H1 (cell line): Measurements from ENCODE around the gene SELENOO. TPM values are rescaled to one million over a fixed set of nuclear protein-coding genes. Genes with fewer than 3 reads are reported as not detected.

ENCODE experiments used
- CTCF ChIA-PET: fragments of 300-600 bp; sonication (Branson Sonifier 250); formaldehyde crosslinking; loops from one replicate; lab custom pipeline; 2021; ENCODE audit not compliant: partially characterized antibody; lab: Charles Lee
- POLR2A ChIA-PET: fragments of 300-600 bp; sonication (Branson Sonifier 250); formaldehyde crosslinking; loops from one replicate; lab custom pipeline; 2021; ENCODE audit warnings: inconsistent platforms; ENCODE audit not compliant: partially characterized antibody; lab: Charles Lee
- DNase-seq, 2 experiments: peaks; one replicate each; pipeline versions ENCODE4 v3.0.0 to v3.0.0-alpha.2; 2010 to 2022; ENCODE audit warnings: low spot score in 2 of 2, low read depth in 1 of 2, mixed read lengths in 1 of 2
- FAIRE-seq: peaks from 2 replicates; lab custom pipeline; 2011; peaks lifted over from hg19 to GRCh38; lab: Jason Lieb, UNC
- H2AFZ ChIP-seq: 2 replicates; pipeline ENCODE4 v1.8.1; 2012; ENCODE audit warnings: low read length, inconsistent platforms
- H2AK5ac ChIP-seq: 2 replicates; pipeline ENCODE4 v1.6.1; 2013; ENCODE audit warnings: low read depth, low read length
- H2BK120ac ChIP-seq: replicated peaks from 2 replicates; pipeline ENCODE3; 2013; ENCODE audit warnings: low read depth, low read length, inconsistent platforms
- H2BK12ac ChIP-seq: 2 replicates; pipeline ENCODE4 v1.6.1; 2013; ENCODE audit warnings: low read depth, low read length
- H2BK15ac ChIP-seq: 2 replicates; pipeline ENCODE4 v1.6.1; 2013; ENCODE audit warnings: low read length
- H2BK20ac ChIP-seq: 2 replicates; pipeline ENCODE4 v1.6.1; 2013; ENCODE audit warnings: low read length
- H2BK5ac ChIP-seq: 2 replicates; pipeline ENCODE4 v1.6.1; 2013; ENCODE audit warnings: low read depth, low read length
- H3K14ac ChIP-seq: 2 replicates; pipeline ENCODE4 v1.6.1; 2013; ENCODE audit warnings: inconsistent platforms; ENCODE audit not compliant: insufficient read length
- H3K18ac ChIP-seq: 2 replicates; pipeline ENCODE4 v1.6.1; 2013; ENCODE audit warnings: low read length; ENCODE audit errors: extremely low read depth
- H3K23ac ChIP-seq: 2 replicates; pipeline ENCODE4 v1.6.1; 2013; ENCODE audit warnings: inconsistent platforms; ENCODE audit not compliant: insufficient read length
- H3K23me2 ChIP-seq: 2 replicates; pipeline ENCODE4 v1.6.1; 2013; ENCODE audit warnings: low read depth, low read length
- H3K27ac ChIP-seq: 2 replicates; pipeline ENCODE4 v1.6.1; 2011; ENCODE audit warnings: low read depth, low read length, inconsistent platforms
- H3K27me3 ChIP-seq, 4 experiments: replicated peaks in 1 of 4; 1 replicate in 1 of 4; 2 replicates in 3 of 4; pipeline versions ENCODE4 v1.6.1 to v1.8.1; 2011 to 2013; ENCODE audit warnings: low read length in 3 of 4, mild to moderate bottlenecking in 3 of 4, inconsistent platforms in 2 of 4, mixed read lengths in 2 of 4, moderate library complexity in 1 of 4; ENCODE audit not compliant: control insufficient read depth in 3 of 4, insufficient read depth in 3 of 4; ENCODE audit errors: extremely low read depth in 1 of 4
- H3K36me3 ChIP-seq, 4 experiments: 2 replicates each; pipeline versions ENCODE4 v1.6.1 to v1.8.1; 2011 to 2013; ENCODE audit warnings: mild to moderate bottlenecking in 4 of 4, low read length in 3 of 4, moderate library complexity in 2 of 4, control low read depth in 1 of 4, inconsistent platforms in 1 of 4; ENCODE audit not compliant: insufficient read depth in 4 of 4, control insufficient read depth in 2 of 4
- H3K4ac ChIP-seq: replicated peaks from 2 replicates; pipeline ENCODE3; 2013; ENCODE audit warnings: low read length, low read depth, mixed read lengths, inconsistent platforms; ENCODE audit not compliant: insufficient read length
- H3K4me1 ChIP-seq, 4 experiments: replicated peaks in 1 of 4; 1 replicate in 1 of 4; 2 replicates in 3 of 4; pipeline versions ENCODE4 v1.6.1 to v1.8.1; 2011 to 2013; ENCODE audit warnings: low read length in 3 of 4, inconsistent platforms in 2 of 4, mixed read lengths in 1 of 4; ENCODE audit not compliant: insufficient read depth in 4 of 4, control insufficient read depth in 3 of 4
- H3K4me2 ChIP-seq, 2 experiments: 2 replicates each; pipeline versions ENCODE4 v1.6.1 to v1.8.1; 2011 to 2013; ENCODE audit warnings: low read depth in 2 of 2, low read length in 2 of 2, control low read depth in 1 of 2, inconsistent platforms in 1 of 2, mild to moderate bottlenecking in 1 of 2; ENCODE audit not compliant: insufficient read depth in 1 of 2
- H3K4me3 ChIP-seq, 4 experiments: fragments of 200-600, 300-600 bp in 1 of 4; sonication (generic), shearing (Covaris generic), sonication (Bioruptor Twin) in 1 of 4; 2 replicates each; pipeline versions ENCODE4 v1.5.1 to v1.8.1; 2011 to 2016; ENCODE audit warnings: low read length in 4 of 4, low read depth in 3 of 4, control low read depth in 2 of 4, inconsistent platforms in 2 of 4, mild to moderate bottlenecking in 2 of 4, mixed read lengths in 1 of 4, moderate library complexity in 1 of 4; ENCODE audit not compliant: insufficient read depth in 2 of 4; ENCODE audit errors: extremely low read depth in 1 of 4
- H3K56ac ChIP-seq: replicated peaks from 2 replicates; pipeline ENCODE3; 2013; ENCODE audit warnings: low read depth, mild to moderate bottlenecking, mixed read lengths, low read length, inconsistent platforms; ENCODE audit not compliant: insufficient read length
- H3K79me1 ChIP-seq: 2 replicates; pipeline ENCODE4 v1.6.1; 2013; ENCODE audit warnings: low read depth, low read length, control low read depth
- H3K79me2 ChIP-seq, 2 experiments: 2 replicates each; pipeline versions ENCODE4 v1.6.1 to v1.8.1; 2012 to 2013; ENCODE audit warnings: low read length in 2 of 2, mild to moderate bottlenecking in 2 of 2, inconsistent platforms in 1 of 2; ENCODE audit not compliant: insufficient read depth in 2 of 2, control insufficient read depth in 1 of 2
- H3K9ac ChIP-seq, 4 experiments: replicated peaks in 1 of 4; 1 replicate in 1 of 4; 2 replicates in 3 of 4; pipeline versions ENCODE4 v1.6.1 to v1.8.1; 2011 to 2013; ENCODE audit warnings: low read depth in 3 of 4, low read length in 3 of 4, control low read depth in 2 of 4, mild to moderate bottlenecking in 2 of 4, moderate library complexity in 2 of 4, inconsistent platforms in 1 of 4; ENCODE audit errors: extremely low read depth in 1 of 4
- H3K9me3 ChIP-seq, 2 experiments: 2 replicates each; pipeline versions ENCODE4 v1.6.1 to v1.8.1; 2012 to 2013; ENCODE audit warnings: mild to moderate bottlenecking in 2 of 2, moderate library complexity in 2 of 2, control low read depth in 1 of 2, inconsistent platforms in 1 of 2, low read depth in 1 of 2, low read length in 1 of 2, mixed read lengths in 1 of 2; ENCODE audit not compliant: insufficient read depth in 2 of 2
- H4K20me1 ChIP-seq, 2 experiments: replicated peaks in 1 of 2; 2 replicates each; pipeline versions ENCODE3 to v1.8.1; 2011 to 2013; ENCODE audit warnings: inconsistent platforms in 2 of 2, low read length in 2 of 2, mild to moderate bottlenecking in 1 of 2; ENCODE audit not compliant: insufficient read depth in 2 of 2, control insufficient read depth in 1 of 2
- H4K5ac ChIP-seq: 2 replicates; pipeline ENCODE4 v1.6.1; 2013; ENCODE audit warnings: low read length, low read depth, mixed read lengths, inconsistent platforms; ENCODE audit not compliant: insufficient read length
- H4K8ac ChIP-seq: 2 replicates; pipeline ENCODE4 v1.8.0; 2013; ENCODE audit warnings: mild to moderate bottlenecking, moderate library complexity, low read length, inconsistent platforms; ENCODE audit not compliant: insufficient read depth; ENCODE audit errors: extremely low read depth
- H4K91ac ChIP-seq: replicated peaks from 2 replicates; pipeline ENCODE3; 2013; ENCODE audit warnings: low read length, mixed read lengths, inconsistent platforms; ENCODE audit not compliant: insufficient read length
- ASH2L ChIP-seq: fragments of 200-600, 300-600 bp; sonication (generic); IDR thresholded peaks from one replicate; pipeline ENCODE4 v1.7.1; 2017; ENCODE audit warnings: low read length
- BCL11A ChIP-seq, 2 experiments: IDR thresholded peaks; one replicate each; pipeline ENCODE4 v1.6.1; 2011; ENCODE audit warnings: low read depth in 2 of 2, low read length in 2 of 2, mild to moderate bottlenecking in 2 of 2
- CHD2 ChIP-seq: IDR thresholded peaks from 2 replicates; pipeline ENCODE4 v1.6.1; 2012; ENCODE audit warnings: low read length, improper control_type of control experiment
- GTF2F1 ChIP-seq: IDR thresholded peaks from 2 replicates; pipeline ENCODE4 v1.6.1; 2012; ENCODE audit warnings: low read depth, low read length, improper control_type of control experiment, borderline replicate concordance
- HDAC2 ChIP-seq, 2 experiments: fragments of 300-600 bp in 1 of 2; sonication (generic) in 1 of 2; IDR thresholded peaks; 2 replicates each; pipeline ENCODE4 v1.6.1; 2011 to 2012; ENCODE audit warnings: low read depth in 2 of 2, low read length in 2 of 2, mild to moderate bottlenecking in 2 of 2, moderate library complexity in 2 of 2, borderline replicate concordance in 1 of 2, inconsistent platforms in 1 of 2
- TBP ChIP-seq: IDR thresholded peaks from 2 replicates; pipeline ENCODE4 v1.6.1; 2011; ENCODE audit warnings: low read depth, low read length, improper control_type of control experiment
- YY1 ChIP-seq: IDR thresholded peaks from 2 replicates; pipeline ENCODE4 v1.6.1; 2011; ENCODE audit warnings: low read depth, mild to moderate bottlenecking, low read length
- WGBS, 2 experiments: shearing (Covaris generic) in 1 of 2; methylation state at CpG; one replicate each; pipeline versions ENCODE4 v1.1.6 to v1.1.7; 2013 to 2015; ENCODE audit warnings: low lambda C conversion rate in 2 of 2, mixed read lengths in 2 of 2, inconsistent platforms in 1 of 2, low coverage in 1 of 2, missing lambda C conversion rate in 1 of 2; ENCODE audit not compliant: insufficient replicate concordance in 2 of 2, insufficient coverage in 1 of 2, insufficient read length in 1 of 2; ENCODE audit errors: extremely low coverage in 1 of 2, missing lambda C conversion rate in 1 of 2; 5-methylcytosine and 5-hydroxymethylcytosine counted together
- polyA plus RNA-seq, 7 experiments: library from polyadenylated mRNA; depleted of rRNA in 3 of 7; stranded (reverse) in 5 of 7; unstranded in 2 of 7; fragments of >200 nt in 5 of 7; fragments of 200-250 nt in 2 of 7; gene quantifications; 1 replicate in 5 of 7; 2 replicates in 1 of 7; 4 replicates in 1 of 7; pipeline versions ENCODE4 v1.2.1 to v1.2.3, GENCODE V29; 2011 to 2013; ENCODE audit warnings: missing spikeins in 2 of 7, mixed read lengths in 2 of 7
- total RNA-seq: library from RNA; stranded (reverse); fragmentation: NEBNext Ultra II Directional; extraction: Animal tissue kit (Norgen Biotek cat#: 25700); gene quantifications from 2 replicates; pipeline ENCODE4 v1.2.1, GENCODE V29; 2021
- TF ChIP-seq, protein P1 (sequence below): IDR thresholded peaks from 2 replicates; pipeline ENCODE4 v1.6.1; 2011; ENCODE audit warnings: low read depth, mild to moderate bottlenecking, low read length; ENCODE audit not compliant: insufficient read depth
- TF ChIP-seq, protein P2 (sequence below): IDR thresholded peaks from 2 replicates; pipeline ENCODE4 v1.6.1; 2011; ENCODE audit warnings: low read length, improper control_type of control experiment

The SELENOO gene
- total and polyA plus RNA-seq, 2 of the 8 experiments (the other 6 are each of a cell fraction or from before 2014, with no cell fraction given): 18.6 to 25.1 TPM

DNA sequence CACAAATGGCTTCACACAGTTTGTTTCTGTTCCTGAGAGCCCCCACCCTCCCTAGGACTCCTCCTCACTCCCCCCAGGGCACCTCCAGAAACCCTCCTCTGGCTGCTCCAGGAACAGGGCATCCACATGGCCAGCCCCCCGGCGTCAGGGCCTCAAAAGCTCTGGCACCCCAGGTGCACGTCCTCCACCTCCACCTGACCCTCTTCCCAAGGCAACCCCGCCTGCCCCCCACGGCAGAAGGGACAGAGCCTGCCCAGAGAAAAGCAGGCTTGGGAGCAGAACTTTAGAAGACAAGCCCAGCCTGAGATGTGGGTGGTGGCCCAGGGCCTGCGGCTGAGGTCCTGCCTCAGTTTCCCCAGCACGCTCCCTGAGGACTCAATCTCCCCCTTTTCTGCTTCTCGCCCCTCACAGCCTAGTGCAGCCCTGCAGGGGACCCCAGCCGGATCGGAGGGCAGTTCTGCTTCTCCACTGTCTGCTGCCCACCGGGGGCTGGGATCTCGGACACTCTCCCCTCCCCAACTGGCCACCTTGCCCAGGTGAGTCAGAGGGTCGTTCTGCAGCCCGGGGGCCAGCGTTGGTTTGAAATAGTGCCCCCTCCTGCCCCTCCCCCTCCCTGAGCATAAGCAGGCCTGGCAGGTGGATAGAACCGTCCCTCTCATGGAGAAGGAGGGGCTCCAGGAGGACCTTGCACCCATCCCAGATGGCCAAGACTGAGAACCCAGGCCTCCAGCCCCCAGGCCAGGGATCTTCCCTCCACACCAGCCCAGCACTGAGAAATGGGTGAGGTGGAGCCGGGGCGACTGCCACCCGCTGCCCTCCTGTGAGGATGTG, 17.5 kb upstream of the SELENOO start:
- H3K18ac ChIP-seq: no peak overlapping the region; the same call in 1 of the 2 replicates
- peaks cover 0 to 12% of the 10 kb centered on the region in 2 experiments for H4K20me1 ChIP-seq
- H3K79me2 ChIP-seq: peaks cover 0 to 4% of the 10 kb centered on the region in 2 experiments; a peak in 1 of 4 replicates
- H3K79me1 ChIP-seq: no peaks in the 10 kb centered on the region; the same call in 1 of the 2 replicates
- H4K91ac ChIP-seq: no peak overlapping the region
- H2BK120ac ChIP-seq: no peak overlapping the region
- FAIRE-seq (no peak), DNase-seq (no peak)
- no peak overlapping the region for H2BK5ac ChIP-seq
- 0 out of 2 replicates have a peak overlapping the region, but pooled peaks have one; percentile 86 for H2BK20ac ChIP-seq
- no peak overlapping the region for H4K8ac ChIP-seq
- H3K14ac ChIP-seq: no peak overlapping the region
- no peaks in the 10 kb centered on the region for H3K36me3 ChIP-seq
- POLR2A ChIA-PET: interaction anchor here (1.5 kb wide), 1 partner anchor 11 kb away, joined by 8 read pairs; no protein-coding TSS in a partner anchor
- no peak overlapping the region; the same call in 1 of the 2 replicates for H2BK15ac ChIP-seq
- CTCF ChIA-PET: interaction anchor here (1.0 to 1.5 kb wide), 6 partner anchors 8 to 34 kb away, joined by 3 to 9 read pairs (median 4); partner anchors contain the start of gene PANX2
- no peak overlapping the region for H3K9ac ChIP-seq
- H3K4me1 ChIP-seq: peaks cover 2 to 18% (median 12%) of the 10 kb centered on the region in 4 experiments; a peak in 6 of 7 replicates
- H3K27ac ChIP-seq: no peak overlapping the region
- H2BK12ac ChIP-seq: 0 out of 2 replicates have a peak overlapping the region, but pooled peaks have one; percentile 50
- no peak overlapping the region for H3K23ac ChIP-seq
- H2AFZ ChIP-seq: no peak overlapping the region
- peaks cover 8% of the 10 kb centered on the region; the same call in 1 of the 2 replicates for H3K23me2 ChIP-seq
- H3K4me3 ChIP-seq: no peak overlapping the region
- H3K4ac ChIP-seq: no peak overlapping the region
- H4K5ac ChIP-seq: no peak overlapping the region
- 87% methylated on average over 18 of the region's 19 CpGs; no CpG with 5 or more reads in 1 of the 2 experiments for WGBS, 2 experiments
- no peaks in the 10 kb centered on the region for H3K9me3 ChIP-seq
- peak overlapping the region in 1 of 2 experiments; percentile 82; a peak in 1 of 4 replicates for H3K4me2 ChIP-seq
- peaks cover 0 to 13% (median 5%) of the 10 kb centered on the region in 4 experiments; a peak in 3 of 7 replicates for H3K27me3 ChIP-seq
- no peak overlapping the region for H2AK5ac ChIP-seq
- no peak overlapping the region for H3K56ac ChIP-seq
- TF ChIP-seq TBP (no peak), YY1 (no peak), GTF2F1 (no peak), CHD2 (no peak), BCL11A (IDR thresholded peaks at IDR 0.05; ENCODE audit: low read depth in 2 of 2, low read length in 2 of 2) (no peak), HDAC2 (IDR thresholded peaks at IDR 0.05; ENCODE audit: borderline replicate concordance in 1 of 2, low read depth in 2 of 2, low read length in 2 of 2) (no peak), ASH2L (no peak)
- TF ChIP-seq, protein P1, sequence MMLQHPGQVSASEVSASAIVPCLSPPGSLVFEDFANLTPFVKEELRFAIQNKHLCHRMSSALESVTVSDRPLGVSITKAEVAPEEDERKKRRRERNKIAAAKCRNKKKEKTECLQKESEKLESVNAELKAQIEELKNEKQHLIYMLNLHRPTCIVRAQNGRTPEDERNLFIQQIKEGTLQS: no peak
- TF ChIP-seq, protein P2, sequence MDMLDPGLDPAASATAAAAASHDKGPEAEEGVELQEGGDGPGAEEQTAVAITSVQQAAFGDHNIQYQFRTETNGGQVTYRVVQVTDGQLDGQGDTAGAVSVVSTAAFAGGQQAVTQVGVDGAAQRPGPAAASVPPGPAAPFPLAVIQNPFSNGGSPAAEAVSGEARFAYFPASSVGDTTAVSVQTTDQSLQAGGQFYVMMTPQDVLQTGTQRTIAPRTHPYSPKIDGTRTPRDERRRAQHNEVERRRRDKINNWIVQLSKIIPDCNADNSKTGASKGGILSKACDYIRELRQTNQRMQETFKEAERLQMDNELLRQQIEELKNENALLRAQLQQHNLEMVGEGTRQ: no peak
